Mucosa of gallbladder (tissue), 1 donor: Measurements from ENCODE around the gene WDFY2. TPM values are rescaled to one million over a fixed set of nuclear protein-coding genes. Genes with fewer than 3 reads are reported as not detected.

Experiments used
- DNase-seq: peaks from one replicate; pipeline ENCODE4 v3.0.0-alpha.2; 2020; ENCODE audit warnings: low spot score
- total RNA-seq: library from RNA; stranded (reverse); gene quantifications from one replicate; pipeline ENCODE4 v1.2.1, GENCODE V29; 2021
- donor health status: DM: no; HTN: no; CAD: no.

WDFY2 gene
- total RNA-seq, 1 donor from 2014 or later = 8.7 TPM

- peak; percentile 62 for DNase-seq
These were observed 213.6 kb downstream of the WDFY2 start for GRCh38 chr13:51797664-51798488.

DNA sequence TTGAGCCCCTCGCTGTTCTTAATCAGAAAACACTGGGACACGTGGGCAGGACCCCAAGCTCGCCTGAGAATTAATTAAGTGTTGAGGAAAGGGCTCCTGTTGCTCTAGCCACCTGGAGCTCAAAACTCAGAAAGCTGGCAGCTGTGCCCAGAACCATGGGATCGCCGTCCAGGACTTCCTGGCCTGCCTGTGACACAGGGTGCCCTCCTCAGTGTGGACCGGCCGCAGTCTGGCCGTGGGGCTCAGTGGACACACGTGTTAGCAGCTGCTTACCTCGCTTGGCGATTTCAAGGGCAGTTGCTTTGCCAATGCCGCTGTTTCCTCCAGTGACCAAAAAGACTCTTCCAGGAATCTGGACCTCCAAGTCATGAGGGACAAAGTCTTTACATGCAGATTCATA lies 215.0 kb downstream of the WDFY2 start:
- DNase-seq = no peak

DNA sequence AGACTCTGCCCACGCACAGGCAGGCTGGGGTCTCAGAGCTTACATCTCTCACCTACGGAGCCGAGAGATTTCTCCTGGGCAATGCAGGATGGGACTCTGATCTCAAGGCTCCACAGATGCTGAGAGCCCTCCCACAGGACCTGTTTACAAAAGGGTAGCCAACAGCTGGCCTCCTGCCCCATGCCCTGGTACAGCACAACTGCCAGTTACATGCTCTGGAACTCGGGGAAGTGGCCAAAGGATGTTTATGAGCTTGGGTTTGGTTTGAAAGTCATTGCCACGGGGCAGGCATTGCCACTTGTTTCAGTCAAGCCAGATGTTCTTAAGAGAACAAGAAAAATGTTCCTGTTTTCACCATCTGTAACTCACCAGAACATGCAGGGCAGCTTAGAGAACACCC lies 216.2 kb downstream of the WDFY2 start:
- no peak for DNase-seq

GRCh38 chr13:51801631-51802099 lies 217.4 kb downstream of the WDFY2 start:
- DNase-seq = peak; percentile 88

- DNase-seq = no peak
These were observed 218.6 kb downstream of the WDFY2 start for GRCh38 chr13:51802631-51803418.

- peak; percentile 92 for DNase-seq
These were observed 219.4 kb downstream of the WDFY2 start, which contains the start of gene DHRS12 for GRCh38 chr13:51803422-51804294. Gene DHRS12, minus strand, starts transcription at chr13:51804163. Its CDS starts 4,504 bp downstream, at chr13:51799659.

- DNase-seq = no peak
These were observed 220.3 kb downstream of the WDFY2 start for GRCh38 chr13:51804295-51805172.

- no peak for DNase-seq
These were observed 221.1 kb downstream of the WDFY2 start for GRCh38 chr13:51805313-51805712.

- DNase-seq = no peak
These were observed 221.7 kb downstream of the WDFY2 start for GRCh38 chr13:51805925-51806324.

GRCh38 chr13:51806566-51806965 lies 222.3 kb downstream of the WDFY2 start:
- DNase-seq = no peak

DNA sequence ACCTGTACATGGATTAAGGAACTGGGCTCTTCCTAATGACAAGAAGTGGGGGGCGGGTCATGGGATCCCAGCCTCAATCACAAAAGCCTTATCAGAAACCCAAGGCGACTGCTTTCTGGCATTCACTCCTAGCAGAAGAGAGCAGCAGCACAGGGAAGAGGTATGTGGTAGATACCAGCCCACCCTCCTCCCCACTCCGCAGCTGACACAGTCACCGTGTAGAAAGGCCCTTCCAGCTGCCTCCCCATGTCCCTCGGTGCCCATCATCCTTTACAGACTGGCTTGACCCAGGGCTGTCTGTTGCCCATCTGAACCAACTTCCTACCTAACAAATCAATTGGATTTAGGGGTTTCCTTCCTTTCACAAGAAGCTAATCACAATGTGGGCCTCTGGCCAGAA lies 222.8 kb downstream of the WDFY2 start:
- DNase-seq = no peak

GRCh38 chr13:51808811-51809210 lies 224.5 kb downstream of the WDFY2 start:
- DNase-seq = no peak

- no peak for DNase-seq
These were observed 226.8 kb downstream of the WDFY2 start for GRCh38 chr13:51811046-51811445.

DNA sequence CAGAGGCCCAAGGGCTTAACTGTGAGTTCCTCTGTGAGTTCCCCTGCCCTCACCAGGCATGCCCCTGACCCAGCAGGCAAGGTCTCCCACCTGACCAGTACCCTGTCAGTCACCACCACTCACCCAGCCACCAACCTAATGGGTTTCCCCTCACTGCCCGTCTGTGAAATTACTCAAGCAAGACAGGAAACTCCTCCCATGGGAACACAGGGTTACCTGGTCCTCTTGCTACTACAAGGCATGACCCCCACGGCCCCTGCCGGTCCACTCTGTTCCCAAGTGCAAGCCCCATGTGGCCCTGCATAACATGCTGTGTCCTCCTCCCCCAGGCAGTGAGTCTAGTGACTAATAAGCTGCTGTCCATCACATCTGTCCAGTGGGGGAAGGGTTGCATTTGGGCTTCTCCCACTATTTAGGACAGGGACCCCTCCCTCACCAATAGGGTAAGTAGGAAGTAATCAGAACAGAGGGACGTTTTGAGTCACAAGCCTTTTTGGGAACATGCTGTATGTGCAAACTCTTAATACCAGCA lies 227.7 kb downstream of the WDFY2 start:
- no peak for DNase-seq

DNA sequence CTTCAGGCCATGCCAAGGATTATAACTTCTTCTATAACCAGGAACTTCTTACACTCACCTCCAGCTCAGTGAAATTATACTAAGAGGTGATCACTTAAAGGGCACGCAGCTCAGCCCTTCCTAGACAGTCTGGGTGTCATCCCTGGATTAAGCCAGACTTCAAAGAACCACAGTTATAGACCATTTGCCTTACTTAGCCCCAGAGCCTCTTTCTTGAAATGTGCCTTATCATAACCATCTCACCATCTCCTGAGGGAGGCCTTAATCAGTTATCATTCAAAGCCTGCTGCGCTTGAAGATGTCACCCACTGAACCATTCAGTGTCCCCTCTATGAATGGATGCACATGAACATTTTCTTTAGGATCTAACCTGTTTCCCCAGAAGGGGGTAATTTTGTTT lies 229.8 kb downstream of the WDFY2 start:
- DNase-seq = no peak

GRCh38 chr13:51814825-51815650 lies 230.8 kb downstream of the WDFY2 start:
- DNase-seq = peak; percentile 67

DNA sequence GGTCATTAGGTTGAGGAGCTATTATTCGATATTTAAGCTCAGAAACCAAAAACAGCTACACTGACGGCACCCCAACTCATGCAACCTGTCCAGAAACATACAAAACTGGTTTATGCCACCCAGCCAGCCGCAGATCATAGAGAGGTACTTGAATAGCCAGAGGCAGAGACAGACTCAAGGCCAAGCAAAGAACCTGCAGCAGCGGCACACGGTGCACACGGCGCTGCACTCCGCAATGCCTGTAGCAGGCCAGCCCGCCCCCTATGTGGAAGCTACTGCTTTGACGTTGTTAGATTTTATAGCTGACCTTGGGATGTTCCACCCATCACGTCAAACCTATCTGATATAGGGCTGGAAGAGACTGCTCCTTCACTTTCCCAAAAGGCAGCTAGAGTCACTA lies 231.6 kb downstream of the WDFY2 start:
- DNase-seq = no peak

DNA sequence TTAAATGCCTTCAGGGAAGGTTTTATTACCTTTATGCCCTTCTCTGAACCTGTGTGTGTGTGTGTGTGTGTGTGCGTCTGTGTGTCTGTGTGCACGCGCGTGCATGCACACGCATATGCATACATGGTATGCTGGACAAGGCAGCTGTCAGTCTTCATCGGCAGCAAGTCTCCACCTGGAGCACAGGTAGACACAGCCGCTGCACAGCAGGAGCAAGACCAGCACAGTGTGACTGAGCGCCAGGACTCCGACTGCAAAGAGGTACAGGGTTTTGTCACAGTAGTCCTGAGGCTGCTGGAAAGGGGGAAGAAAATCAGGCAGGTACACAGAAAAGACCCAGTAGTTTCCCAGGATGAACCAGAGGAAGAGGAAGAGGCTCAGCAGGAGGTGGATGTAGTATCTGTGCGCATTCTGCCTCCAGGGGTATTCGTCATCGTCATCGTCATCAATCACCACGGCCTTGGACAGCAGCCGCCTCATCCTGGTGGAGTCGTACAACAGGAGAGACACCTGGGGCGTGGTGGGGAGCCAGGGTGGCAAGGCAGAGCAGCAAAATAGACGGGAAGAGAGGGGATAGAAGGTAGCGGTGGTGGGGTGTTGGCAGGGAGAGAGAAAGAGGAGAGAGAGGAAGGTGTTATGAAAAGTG lies 232.5 kb downstream of the WDFY2 start:
- DNase-seq = no peak
